Right lobe of liver (tissue), 6 donors: Measurements from ENCODE around the gene CCNJL. TPM values are rescaled to one million over a fixed set of nuclear protein-coding genes. Genes with fewer than 3 reads are reported as not detected.

ENCODE experiments used
- ATAC-seq, 4 donors: fragments of 200-7000 bp; cut with Tn5 transposase; one replicate each; pipeline ENCODE4 v1.9.1; 2020; ENCODE audit warnings: mild to moderate bottlenecking in 4 of 4, moderate library complexity in 4 of 4
- DNase-seq, 3 donors: peaks; one replicate each; pipeline ENCODE4 v3.0.0-alpha.2; 2020
- H3K27ac ChIP-seq, 3 donors: fragments of 200-600 bp; one replicate each; pipeline ENCODE4 v1.8.0; 2022
- H3K27me3 ChIP-seq, 2 donors: fragments of 200-600 bp; one replicate each; pipeline ENCODE4 v1.8.0; 2022
- H3K36me3 ChIP-seq, 4 donors: fragments of 200-600 bp; sonication (generic) in 1 of 4; one replicate each; pipeline versions ENCODE4 v1.5.1 to v1.8.0; 2017 to 2022; ENCODE audit warnings: control low read depth in 1 of 4
- H3K4me1 ChIP-seq, 4 donors: fragments of 200-600 bp; sonication (generic) in 1 of 4; one replicate each; pipeline versions ENCODE4 v1.5.1 to v1.8.0; 2017 to 2022; ENCODE audit warnings: control low read depth in 1 of 4
- H3K4me3 ChIP-seq, 3 donors: fragments of 200-600 bp; one replicate each; pipeline ENCODE4 v1.8.0; 2022
- H3K9me3 ChIP-seq, 4 donors: fragments of 200-600 bp; sonication (generic) in 1 of 4; one replicate each; pipeline versions ENCODE4 v1.5.1 to v1.8.0; 2017 to 2022; ENCODE audit warnings: control low read depth in 1 of 4
- POLR2A ChIP-seq: fragments of 450-650 bp; IDR thresholded peaks from one replicate; pipeline ENCODE4 v1.6.1; 2017; ENCODE audit warnings: antibody characterized with exemption, mild to moderate bottlenecking
- WGBS: methylation state at CpG from one replicate; pipeline ENCODE4 v1.1.6; 2018; ENCODE audit warnings: low coverage, low lambda C conversion rate; ENCODE audit not compliant: insufficient coverage; ENCODE audit errors: missing lambda C conversion rate; 5-methylcytosine and 5-hydroxymethylcytosine counted together
- intact Hi-C, 2 donors: fragments of 100-400 bp; cut with DNase I; formaldehyde crosslinking; loops; one replicate each; pipeline versions ENCODE4 v1.11.2 to v1.14.1; 2022
- total RNA-seq, 6 experiments: library from RNA; depleted of rRNA in 2 of 6; stranded (reverse); fragments of >200 nt in 2 of 6; fragmentation: NEBNext Ultra II Directional in 3 of 6; extraction: Animal tissue kit (Norgen Biotek cat#: 25700) in 3 of 6; gene quantifications; one replicate each; pipeline versions ENCODE4 v1.1.0 to v1.2.4, GENCODE V29; 2016 to 2023
- TF ChIP-seq, protein P1 (sequence below), 4 donors: fragments of 200-600 bp in 3 of 4; fragments of 450-650 bp in 1 of 4; IDR thresholded peaks; one replicate each; pipeline versions ENCODE4 v1.5.1 to v1.8.0; 2016 to 2022; ENCODE audit warnings: antibody characterized with exemption in 4 of 4, mild to moderate bottlenecking in 2 of 4
- donor health status: DM: no; HTN: yes; CAD: no.
- donor health status: DM: no; HTN: no; CAD: no.
- donor health status: DM: no; HTN: no; CAD: no.
- donor health status: DM: no; HTN: yes; CAD: no.
- donor health status: DM: no; HTN: yes; CAD: no.

Gene CCNJL
- total RNA-seq, 6 experiments from 2014 or later: 0.19 to 0.79 (median 0.44) TPM

DNA sequence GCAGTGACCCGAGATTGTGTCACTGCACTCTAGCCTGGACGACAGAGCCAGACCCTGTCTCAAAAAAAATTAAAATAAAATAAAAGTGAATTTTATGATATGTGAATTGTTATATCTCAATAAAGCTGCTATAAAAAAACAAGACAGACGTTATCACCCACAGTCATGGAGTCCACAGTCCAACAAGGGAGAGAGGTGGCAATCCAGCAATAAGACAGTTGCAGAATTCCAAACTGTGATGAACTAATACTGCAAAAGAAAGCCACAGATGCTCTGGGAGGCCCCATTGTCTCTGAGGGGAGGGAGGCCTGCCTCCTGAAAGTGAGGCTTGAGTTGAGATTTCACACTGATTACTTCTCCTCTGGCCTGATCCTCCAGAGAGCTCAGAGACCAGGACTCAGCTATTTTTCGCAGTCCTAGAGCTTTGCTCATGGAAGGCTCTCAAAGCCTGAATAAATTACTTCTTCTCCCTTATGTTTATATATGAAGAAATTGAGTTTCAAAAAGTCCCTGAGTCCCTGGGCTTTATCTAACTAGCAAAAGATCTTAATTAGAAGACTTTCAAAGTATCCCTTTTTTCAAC is 28.0 kb downstream of the CCNJL start:
- no peaks in the 10 kb centered on the region for H3K9me3 ChIP-seq
- intact Hi-C loops: no loop called here
- H3K4me1 ChIP-seq: no peaks in the 10 kb centered on the region
- H3K4me3 ChIP-seq: no peak overlapping the region
- 71% methylated on average over 4 of the region's 4 CpGs for WGBS
- TF ChIP-seq, protein P1, sequence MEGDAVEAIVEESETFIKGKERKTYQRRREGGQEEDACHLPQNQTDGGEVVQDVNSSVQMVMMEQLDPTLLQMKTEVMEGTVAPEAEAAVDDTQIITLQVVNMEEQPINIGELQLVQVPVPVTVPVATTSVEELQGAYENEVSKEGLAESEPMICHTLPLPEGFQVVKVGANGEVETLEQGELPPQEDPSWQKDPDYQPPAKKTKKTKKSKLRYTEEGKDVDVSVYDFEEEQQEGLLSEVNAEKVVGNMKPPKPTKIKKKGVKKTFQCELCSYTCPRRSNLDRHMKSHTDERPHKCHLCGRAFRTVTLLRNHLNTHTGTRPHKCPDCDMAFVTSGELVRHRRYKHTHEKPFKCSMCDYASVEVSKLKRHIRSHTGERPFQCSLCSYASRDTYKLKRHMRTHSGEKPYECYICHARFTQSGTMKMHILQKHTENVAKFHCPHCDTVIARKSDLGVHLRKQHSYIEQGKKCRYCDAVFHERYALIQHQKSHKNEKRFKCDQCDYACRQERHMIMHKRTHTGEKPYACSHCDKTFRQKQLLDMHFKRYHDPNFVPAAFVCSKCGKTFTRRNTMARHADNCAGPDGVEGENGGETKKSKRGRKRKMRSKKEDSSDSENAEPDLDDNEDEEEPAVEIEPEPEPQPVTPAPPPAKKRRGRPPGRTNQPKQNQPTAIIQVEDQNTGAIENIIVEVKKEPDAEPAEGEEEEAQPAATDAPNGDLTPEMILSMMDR (IDR thresholded peaks at IDR 0.05): no peak
- no peak for TF ChIP-seq POLR2A
- H3K27ac ChIP-seq: no peak overlapping the region
- DNase-seq (no peak), ATAC-seq (no peak)
- H3K27me3 ChIP-seq: no peaks in the 10 kb centered on the region
- no peaks in the 10 kb centered on the region for H3K36me3 ChIP-seq

DNA sequence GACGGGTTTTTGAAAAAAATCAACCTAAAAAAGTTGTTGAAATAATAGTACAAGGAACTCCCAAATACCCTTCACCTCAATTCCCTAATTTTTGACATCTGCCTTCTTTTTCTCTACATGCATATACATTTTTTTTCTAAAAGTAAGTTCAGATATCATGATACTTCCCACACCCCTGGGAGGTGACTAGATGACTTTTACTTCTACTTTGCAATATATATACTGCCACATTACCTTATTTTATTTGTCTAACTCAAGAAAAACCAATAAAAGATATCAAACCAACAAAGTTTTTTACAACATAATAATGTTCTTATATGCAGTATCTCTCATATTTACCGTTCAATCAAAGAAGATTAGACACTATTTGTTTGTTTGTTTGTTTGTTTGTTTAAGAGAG is 31.1 kb downstream of the CCNJL start:
- DNase-seq: no peak
- TF ChIP-seq POLR2A: no peak
- TF ChIP-seq, protein P1 (IDR thresholded peaks at IDR 0.05): no peak
- intact Hi-C loops: no loop called here
- Histone ChIP-seq H3K36me3 (no peaks in the 10 kb centered on the region), H3K4me3 (no peak overlapping the region), H3K27me3 (no peaks in the 10 kb centered on the region), H3K9me3 (no peaks in the 10 kb centered on the region), H3K4me1 (no peaks in the 10 kb centered on the region), H3K27ac (no peak overlapping the region)
- WGBS: 67% methylated on average over 2 of the region's 2 CpGs
- ATAC-seq: no peak

DNA sequence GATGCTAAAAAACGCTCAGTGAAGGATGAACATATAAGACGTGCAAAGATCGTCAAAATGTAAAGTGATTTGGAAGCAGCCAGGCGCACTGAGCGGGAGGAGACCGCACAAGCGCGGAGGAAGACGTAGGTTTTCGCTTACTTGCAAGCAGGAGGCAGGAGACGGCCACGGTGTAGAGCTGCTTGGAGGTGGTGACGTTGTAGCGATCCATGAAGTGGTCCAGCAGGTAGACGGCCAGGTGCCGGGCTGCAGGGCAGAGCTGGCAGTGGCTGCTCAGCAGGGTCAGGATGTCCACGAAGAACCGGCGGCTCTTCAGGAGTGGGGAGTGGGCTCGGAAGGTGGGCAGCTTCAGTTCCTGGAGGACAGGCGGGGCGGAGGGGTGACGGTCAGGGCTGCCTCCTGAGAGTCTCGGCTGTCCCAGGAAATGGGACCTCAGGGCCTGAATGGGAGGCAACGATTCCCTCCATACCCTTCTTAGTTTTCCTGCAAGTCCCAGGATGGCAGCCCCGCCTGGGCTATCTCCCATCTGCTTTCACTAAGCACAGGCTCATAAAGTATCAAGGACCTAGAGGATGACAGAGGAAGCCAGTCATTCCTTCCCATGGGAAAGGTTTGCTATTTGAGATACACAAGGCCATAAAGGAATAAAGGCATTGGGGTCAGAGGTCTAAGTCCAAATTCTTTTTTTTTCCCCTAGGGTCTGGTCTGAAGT is 31.8 kb downstream of the CCNJL start:
- DNase-seq: no peak
- Histone ChIP-seq H3K27ac (no peak overlapping the region), H3K4me1 (no peaks in the 10 kb centered on the region)

DNA sequence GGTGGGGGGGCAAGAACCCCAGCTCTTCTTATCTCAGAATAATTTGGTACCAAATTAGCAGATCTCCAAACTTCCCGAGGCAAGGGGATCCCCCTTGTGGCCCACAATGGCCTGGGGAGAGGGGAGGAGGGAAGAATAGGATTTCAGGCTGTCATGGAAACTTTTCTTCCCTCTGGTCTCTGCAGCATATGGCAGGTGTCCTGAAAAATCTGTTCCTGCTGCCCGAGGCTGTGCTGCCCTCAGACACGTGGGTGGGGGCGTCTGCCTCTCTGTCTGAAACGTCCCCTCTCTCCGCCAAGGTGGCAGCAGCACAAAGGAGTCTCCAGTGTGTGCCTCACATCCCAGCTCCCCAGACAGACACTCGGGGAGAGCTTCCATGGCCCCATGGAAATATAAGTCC is 34.0 kb downstream of the CCNJL start:
- H3K27ac ChIP-seq: no peak overlapping the region
- WGBS: 48% methylated on average over 4 of the region's 7 CpGs
- no peaks in the 10 kb centered on the region for H3K36me3 ChIP-seq
- H3K27me3 ChIP-seq: no peaks in the 10 kb centered on the region
- TF ChIP-seq, protein P1 (IDR thresholded peaks at IDR 0.05): no peak
- no peak for TF ChIP-seq POLR2A
- no peak overlapping the region for H3K4me3 ChIP-seq
- ATAC-seq (no peak), DNase-seq (no peak)
- no peaks in the 10 kb centered on the region for H3K9me3 ChIP-seq
- intact Hi-C loops: no loop called here
- no peaks in the 10 kb centered on the region for H3K4me1 ChIP-seq

More for the DNA sequence above, 31.8 kb downstream of the CCNJL start:
- Histone ChIP-seq H3K27me3 (no peaks in the 10 kb centered on the region), H3K36me3 (no peaks in the 10 kb centered on the region), H3K4me3 (no peak overlapping the region), H3K9me3 (no peaks in the 10 kb centered on the region)
- WGBS: 93% methylated on average over 9 of the region's 26 CpGs
- TF ChIP-seq, protein P1 (IDR thresholded peaks at IDR 0.05): no peak
- intact Hi-C loops: no loop called here
- ATAC-seq: no peak
